ENCODE results near the gene PLA2G6. TPM values are rescaled to one million over a fixed set of nuclear protein-coding genes. Genes with fewer than 3 reads are reported as not detected.
A peak's percentile ranks its signal among the peaks of the same experiment; 100 is the strongest.
"Not testable (repeated sequence)": the region's sequence is repeated elsewhere in the genome, so short reads cannot be mapped to it uniquely, and the experiment has no call there.

The PLA2G6 gene
- total RNA-seq, 6 donors from 2014 or later = 21.1 to 295 (median 47.5) TPM

GRCh38 chr22:38122616-38123015 is 59.0 kb downstream of the PLA2G6 start:
- no peaks in the 10 kb centered on the region for H3K4me1 ChIP-seq
- ATAC-seq (ENCODE audit: low FRiP score in 2 of 2) = no peak
- 82 to 100% methylated on average over 2 to 6 of the region's 6 CpGs for WGBS, 2 donors
- TF ChIP-seq EP300 (IDR thresholded peaks at IDR 0.05) (no peak), POLR2AphosphoS5 (IDR thresholded peaks at IDR 0.05) (no peak), CTCF (IDR thresholded peaks at IDR 0.05) (no peak), POLR2A (IDR thresholded peaks at IDR 0.05) (no peak)
- no peak overlapping the region for H3K27ac ChIP-seq
- no peak overlapping the region for H3K4me3 ChIP-seq
- no peak for DNase-seq
- no peaks in the 10 kb centered on the region for H3K9me3 ChIP-seq
- H3K27me3 ChIP-seq = no peaks in the 10 kb centered on the region
- H3K36me3 ChIP-seq = peaks cover 0 to 5% (median 4%) of the 10 kb centered on the region in 4 donors

DNA sequence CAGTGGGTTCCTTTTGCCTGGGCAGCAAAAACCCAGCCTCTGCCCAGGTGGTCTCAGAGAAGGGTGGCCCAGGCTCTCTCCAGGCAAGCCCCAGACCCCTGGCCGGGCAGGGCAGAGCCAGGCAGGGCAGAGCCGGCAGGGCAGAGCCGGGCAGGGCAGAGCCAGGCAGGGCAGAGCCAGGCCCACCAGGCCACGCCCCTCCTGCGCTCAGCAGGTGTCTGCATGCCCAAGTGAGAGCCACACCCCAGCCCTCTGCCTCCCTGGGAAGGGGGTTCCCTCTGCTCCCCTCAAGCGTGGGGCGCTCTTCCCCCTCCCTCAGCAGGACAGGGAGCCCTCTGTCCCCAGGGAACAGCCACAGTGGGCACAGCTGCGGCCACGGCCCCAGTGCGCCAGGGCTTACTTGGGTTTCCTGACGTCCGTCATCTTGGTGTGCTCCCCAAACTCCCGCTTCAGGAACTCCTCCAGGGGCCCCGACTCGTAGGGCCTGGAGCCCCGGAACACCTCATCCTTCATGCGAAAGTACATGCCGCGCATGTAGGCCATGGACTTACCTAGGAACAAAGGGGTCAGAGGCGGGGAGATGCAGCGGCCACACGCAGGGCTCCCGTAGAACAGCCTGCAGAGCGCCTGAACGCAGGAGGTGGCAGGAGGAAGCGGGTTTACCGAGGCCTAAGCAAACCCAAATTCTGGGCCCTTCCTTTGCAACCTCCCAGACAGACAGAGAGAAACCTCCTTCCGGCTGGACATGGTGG is 61.1 kb downstream of the PLA2G6 start:
- ATAC-seq (ENCODE audit: low FRiP score in 2 of 2) (peak in 1 of 2 donors; percentile 16), DNase-seq (peak in 1 of 2 donors; percentile 67)
- 85 to 93% methylated on average over 17 to 28 of the region's 28 CpGs for WGBS, 2 donors

GRCh38 chr22:38118747-38119146 is 62.9 kb downstream of the PLA2G6 start:
- not testable (repeated sequence) for H3K9me3 ChIP-seq; DNase-seq; ATAC-seq (ENCODE audit: low FRiP score in 2 of 2); H3K4me3 ChIP-seq; H3K4me1 ChIP-seq; H3K27me3 ChIP-seq; H3K27ac ChIP-seq; H3K36me3 ChIP-seq
- WGBS, 2 donors = 96 to 100% methylated on average over 2 of the region's 2 CpGs

More for the DNA sequence above, 61.1 kb downstream of the PLA2G6 start:
- H3K27ac ChIP-seq = no peak overlapping the region
- H3K27me3 ChIP-seq = no peaks in the 10 kb centered on the region
- H3K36me3 ChIP-seq = peaks cover 0 to 3% (median 0%) of the 10 kb centered on the region in 4 donors
- H3K9me3 ChIP-seq = no peaks in the 10 kb centered on the region
- no peak for TF ChIP-seq POLR2A (IDR thresholded peaks at IDR 0.05)
- H3K4me1 ChIP-seq = no peaks in the 10 kb centered on the region
- H3K4me3 ChIP-seq = no peak overlapping the region

- Histone ChIP-seq H3K27ac (no peak overlapping the region), H3K36me3 (peaks cover 0 to 3% (median 0%) of the 10 kb centered on the region in 4 donors), H3K27me3 (no peaks in the 10 kb centered on the region), H3K9me3 (no peaks in the 10 kb centered on the region), H3K4me1 (peaks cover 0 to 8% (median 6%) of the 10 kb centered on the region in 4 donors), H3K4me3 (no peak overlapping the region)
- DNase-seq (no peak), ATAC-seq (ENCODE audit: low FRiP score in 2 of 2) (no peak)
- no peak for TF ChIP-seq POLR2AphosphoS5 (IDR thresholded peaks at IDR 0.05)
- no peak for TF ChIP-seq POLR2A (IDR thresholded peaks at IDR 0.05)
- TF ChIP-seq CTCF (IDR thresholded peaks at IDR 0.05) = no peak
- TF ChIP-seq EP300 (IDR thresholded peaks at IDR 0.05) = no peak
- 90 to 96% methylated on average over 3 of the region's 3 CpGs for WGBS, 2 donors
Observed at GRCh38 chr22:38118182-38118581, 63.4 kb downstream of the PLA2G6 start.

- not testable (repeated sequence) for H3K9me3 ChIP-seq; DNase-seq; ATAC-seq (ENCODE audit: low FRiP score in 2 of 2); H3K27me3 ChIP-seq; H3K4me1 ChIP-seq; H3K27ac ChIP-seq; H3K4me3 ChIP-seq; H3K36me3 ChIP-seq
- WGBS, 2 donors = 93 to 96% methylated on average over 10 of the region's 10 CpGs
Observed at GRCh38 chr22:38117556-38117955, 64.1 kb downstream of the PLA2G6 start.

GRCh38 chr22:38115423-38116205 is 66.0 kb downstream of the PLA2G6 start:
- H3K27me3 ChIP-seq = no peaks in the 10 kb centered on the region
- H3K4me1 ChIP-seq = peaks cover 0 to 8% (median 6%) of the 10 kb centered on the region in 4 donors
- no peak overlapping the region for H3K27ac ChIP-seq
- ATAC-seq (ENCODE audit: low FRiP score in 2 of 2) (no peak), DNase-seq (peak in 1 of 2 donors; percentile 58)
- TF ChIP-seq EP300 (IDR thresholded peaks at IDR 0.05) (no peak), POLR2A (IDR thresholded peaks at IDR 0.05) (no peak)
- peaks cover 0 to 3% (median 0%) of the 10 kb centered on the region in 4 donors for H3K36me3 ChIP-seq
- H3K4me3 ChIP-seq = no peak overlapping the region
- H3K9me3 ChIP-seq = no peaks in the 10 kb centered on the region
- 92 to 93% methylated on average over 18 to 31 of the region's 31 CpGs for WGBS, 2 donors

All from upper lobe of left lung (tissue), 6 donors.